ENCODE data around the gene SUSD2. TPM values are rescaled to one million over a fixed set of nuclear protein-coding genes. Genes with fewer than 3 reads are reported as not detected.

SUSD2 gene
- total and polyA plus RNA-seq, 2 experiments from 2014 or later, result 9.7 to 10.8 TPM

DNA sequence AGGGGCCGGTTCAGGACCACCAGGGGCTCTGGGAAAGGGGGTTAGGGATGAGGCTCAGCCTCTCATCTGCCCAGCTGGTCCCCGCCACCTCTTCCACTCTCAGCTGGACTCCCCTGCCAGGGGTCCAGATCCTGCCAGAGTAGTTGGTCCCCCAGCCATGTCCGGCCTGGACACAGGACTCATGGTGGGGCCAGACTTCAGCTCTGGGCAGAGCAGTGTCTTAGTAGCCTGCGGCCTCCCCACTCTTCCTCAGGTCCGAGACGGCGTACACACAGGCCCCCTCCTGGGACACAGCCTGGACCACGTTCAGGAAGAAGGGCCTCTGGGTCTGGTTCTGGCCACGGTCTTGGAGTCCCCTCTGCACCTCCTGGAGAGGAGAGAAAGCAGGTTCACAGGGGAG, 38.5 kb downstream of the SUSD2 start:
- Histone ChIP-seq H3K36me3 (replicated peaks; ENCODE audit: insufficient read depth, low read depth) (no peaks in the 10 kb centered on the region), H4K20me1 (ENCODE audit: insufficient read depth, poor library complexity, severe bottlenecking) (no peaks in the 10 kb centered on the region), H3K4me2 (no peak overlapping the region), H3K27ac (no peak overlapping the region), H3K79me2 (no peaks in the 10 kb centered on the region), H3K4me3 (no peak overlapping the region), H3K27me3 (no peaks in the 10 kb centered on the region), H2AFZ (no peak overlapping the region), H3K9me2 (replicated peaks; ENCODE audit: insufficient read depth) (no peaks in the 10 kb centered on the region), H3K4me1 (ENCODE audit: insufficient read depth) (no peaks in the 10 kb centered on the region), H3K9me3 (ENCODE audit: low read depth) (no peaks in the 10 kb centered on the region)
- 96% methylated on average over 9 of the region's 9 CpGs for WGBS (ENCODE audit: low lambda C conversion rate, missing lambda C conversion rate)
- TF ChIP-seq, protein P1, sequence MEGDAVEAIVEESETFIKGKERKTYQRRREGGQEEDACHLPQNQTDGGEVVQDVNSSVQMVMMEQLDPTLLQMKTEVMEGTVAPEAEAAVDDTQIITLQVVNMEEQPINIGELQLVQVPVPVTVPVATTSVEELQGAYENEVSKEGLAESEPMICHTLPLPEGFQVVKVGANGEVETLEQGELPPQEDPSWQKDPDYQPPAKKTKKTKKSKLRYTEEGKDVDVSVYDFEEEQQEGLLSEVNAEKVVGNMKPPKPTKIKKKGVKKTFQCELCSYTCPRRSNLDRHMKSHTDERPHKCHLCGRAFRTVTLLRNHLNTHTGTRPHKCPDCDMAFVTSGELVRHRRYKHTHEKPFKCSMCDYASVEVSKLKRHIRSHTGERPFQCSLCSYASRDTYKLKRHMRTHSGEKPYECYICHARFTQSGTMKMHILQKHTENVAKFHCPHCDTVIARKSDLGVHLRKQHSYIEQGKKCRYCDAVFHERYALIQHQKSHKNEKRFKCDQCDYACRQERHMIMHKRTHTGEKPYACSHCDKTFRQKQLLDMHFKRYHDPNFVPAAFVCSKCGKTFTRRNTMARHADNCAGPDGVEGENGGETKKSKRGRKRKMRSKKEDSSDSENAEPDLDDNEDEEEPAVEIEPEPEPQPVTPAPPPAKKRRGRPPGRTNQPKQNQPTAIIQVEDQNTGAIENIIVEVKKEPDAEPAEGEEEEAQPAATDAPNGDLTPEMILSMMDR (IDR thresholded peaks at IDR 0.05; ENCODE audit: poor library complexity), result no peak
- TF ChIP-seq EZH2 (IDR thresholded peaks at IDR 0.05; ENCODE audit: borderline replicate concordance) (no peak), EZH2phosphoT487 (IDR thresholded peaks at IDR 0.05; ENCODE audit: low read depth, severe bottlenecking, unreplicated experiment) (no peak)
- no peak for DNase-seq (ENCODE audit: low spot score)

DNA sequence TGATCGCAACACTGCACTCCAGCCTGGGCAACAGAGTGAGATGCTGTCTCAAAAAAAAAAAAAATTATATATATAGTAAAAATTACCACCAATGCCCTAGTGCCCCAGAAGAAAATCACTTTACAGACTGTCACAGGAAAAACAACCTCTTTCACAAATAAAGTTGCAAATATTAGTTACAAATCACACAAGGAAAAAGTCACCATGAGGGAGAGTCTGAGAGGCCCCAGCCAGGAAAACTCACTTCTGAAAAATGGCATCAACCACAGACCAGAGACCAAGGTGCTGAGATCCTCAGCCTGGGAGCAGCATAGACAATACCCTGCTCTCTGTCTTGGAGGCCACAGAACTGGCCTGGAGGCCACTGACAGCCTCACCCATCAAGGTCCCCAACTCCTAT, 43.2 kb downstream of the SUSD2 start:
- 100% methylated on average over 1 of the region's 1 CpG for WGBS (ENCODE audit: low lambda C conversion rate, missing lambda C conversion rate)

DNA sequence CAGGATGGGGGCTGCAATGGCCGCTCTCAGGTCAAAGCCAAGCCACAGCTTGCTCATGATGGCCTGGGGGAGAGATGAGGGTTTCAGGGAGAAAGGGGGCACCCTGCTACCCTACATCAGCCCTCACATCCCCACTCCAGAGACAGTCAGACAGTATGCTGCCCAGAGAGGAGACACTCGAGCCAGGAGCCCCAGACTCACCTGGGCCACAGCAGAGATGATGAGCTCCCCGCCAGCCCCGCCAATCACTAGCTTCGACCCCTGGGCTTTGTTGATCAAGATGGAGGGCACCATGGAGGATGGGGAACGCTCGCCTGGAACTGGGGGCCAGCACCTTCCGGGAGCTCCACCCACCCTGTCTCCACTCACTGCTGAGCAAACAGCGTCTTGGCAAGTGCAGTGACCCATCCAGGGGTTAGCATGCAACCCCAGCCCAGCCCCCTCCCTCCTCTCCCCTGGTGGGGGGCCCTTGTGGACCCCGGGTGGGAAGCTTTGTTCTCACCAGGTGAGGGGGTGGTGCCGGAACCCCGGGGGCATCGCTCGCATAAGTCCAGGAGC, 43.8 kb downstream of the SUSD2 start:
- Histone ChIP-seq H2AFZ (no peak overlapping the region), H3K36me3 (replicated peaks; ENCODE audit: insufficient read depth, low read depth) (no peaks in the 10 kb centered on the region), H3K9me2 (replicated peaks; ENCODE audit: insufficient read depth) (no peaks in the 10 kb centered on the region), H3K9me3 (ENCODE audit: low read depth) (no peaks in the 10 kb centered on the region), H4K20me1 (ENCODE audit: insufficient read depth, poor library complexity, severe bottlenecking) (no peaks in the 10 kb centered on the region), H3K27ac (no peak overlapping the region), H3K4me2 (no peak overlapping the region), H3K4me3 (no peak overlapping the region), H3K79me2 (no peaks in the 10 kb centered on the region), H3K4me1 (ENCODE audit: insufficient read depth) (no peaks in the 10 kb centered on the region), H3K27me3 (no peaks in the 10 kb centered on the region)
- 94% methylated on average over 12 of the region's 14 CpGs for WGBS (ENCODE audit: low lambda C conversion rate, missing lambda C conversion rate)
- no peak for DNase-seq (ENCODE audit: low spot score)
- TF ChIP-seq EZH2phosphoT487 (IDR thresholded peaks at IDR 0.05; ENCODE audit: low read depth, severe bottlenecking, unreplicated experiment) (no peak), EZH2 (IDR thresholded peaks at IDR 0.05; ENCODE audit: borderline replicate concordance) (no peak)
- TF ChIP-seq, protein P1 (IDR thresholded peaks at IDR 0.05; ENCODE audit: poor library complexity), result no peak

More for the DNA sequence above, 43.2 kb downstream of the SUSD2 start:
- TF ChIP-seq EZH2phosphoT487 (IDR thresholded peaks at IDR 0.05; ENCODE audit: low read depth, severe bottlenecking, unreplicated experiment) (no peak), EZH2 (IDR thresholded peaks at IDR 0.05; ENCODE audit: borderline replicate concordance) (no peak)
- TF ChIP-seq, protein P1 (IDR thresholded peaks at IDR 0.05; ENCODE audit: poor library complexity), result no peak
- H3K9me2 ChIP-seq (replicated peaks; ENCODE audit: insufficient read depth), result no peaks in the 10 kb centered on the region
- no peaks in the 10 kb centered on the region for H4K20me1 ChIP-seq (ENCODE audit: insufficient read depth, poor library complexity, severe bottlenecking)
- H3K79me2 ChIP-seq, result no peaks in the 10 kb centered on the region
- no peak overlapping the region for H3K27ac ChIP-seq
- no peaks in the 10 kb centered on the region for H3K27me3 ChIP-seq
- H3K36me3 ChIP-seq (replicated peaks; ENCODE audit: insufficient read depth, low read depth), result no peaks in the 10 kb centered on the region
- no peaks in the 10 kb centered on the region for H3K9me3 ChIP-seq (ENCODE audit: low read depth)
- no peak overlapping the region for H3K4me2 ChIP-seq
- no peaks in the 10 kb centered on the region for H3K4me1 ChIP-seq (ENCODE audit: insufficient read depth)
- DNase-seq (ENCODE audit: low spot score), result no peak
- no peak overlapping the region for H3K4me3 ChIP-seq
- no peak overlapping the region for H2AFZ ChIP-seq
